Stimulated activated CD8-positive, alpha-beta memory T cell treated with anti-CD3 and anti-CD28 coated beads, Interleukin-4, amount 100 ng/mL, for 4 hours (primary cell): Measurements from ENCODE around the gene FFAR3.
"Not testable (repeated sequence)": the region's sequence is repeated elsewhere in the genome, so short reads cannot be mapped to it uniquely, and the experiment has no call there.

Experiments
- DNase-seq, 2 donors: peaks; one replicate each; pipeline ENCODE4 v3.0.0-alpha.2; 2020; ENCODE audit warnings: low read depth in 2 of 2, low spot score in 1 of 2

FFAR3 gene

DNA sequence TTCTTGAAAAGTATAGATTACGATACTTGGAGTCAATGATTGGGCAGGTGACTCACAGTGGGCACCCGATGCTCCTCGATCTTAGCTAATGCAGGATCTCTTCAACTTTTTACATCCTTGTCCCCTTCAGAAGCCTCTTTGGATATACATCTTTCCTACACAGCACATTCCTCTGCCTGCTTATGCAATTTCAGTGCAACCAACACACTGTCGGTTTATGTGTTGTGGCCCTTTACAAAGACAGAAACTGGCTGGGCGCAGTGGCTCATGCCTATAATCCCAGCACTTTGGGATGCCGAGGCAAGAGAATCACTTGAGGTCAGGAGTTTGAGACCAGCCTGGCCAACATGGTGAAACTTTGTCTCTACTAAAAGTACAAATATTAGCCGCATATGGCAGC, 15.2 kb downstream of the FFAR3 start:
- no peak for DNase-seq

DNA sequence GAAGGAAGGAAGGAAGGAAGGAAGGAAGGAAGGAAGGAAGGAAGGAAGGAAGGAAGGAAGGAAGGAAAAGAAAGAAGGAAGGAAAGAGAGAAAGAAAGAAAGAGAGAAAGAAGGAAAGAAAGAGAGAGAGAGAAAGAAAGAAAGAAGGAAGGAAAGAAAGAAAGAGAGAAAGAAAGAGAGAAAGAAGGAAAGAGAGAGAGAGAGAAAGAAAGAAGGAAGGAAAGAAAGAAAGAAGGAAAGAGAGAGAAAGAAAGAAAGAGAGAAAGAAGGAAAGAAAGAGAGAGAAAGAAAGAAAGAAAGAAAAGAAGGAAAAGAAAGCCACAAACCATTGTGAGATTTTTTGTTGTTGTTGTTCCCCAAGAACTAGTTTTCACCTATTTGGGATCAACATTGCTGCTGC, 15.8 kb downstream of the FFAR3 start:
- not testable (repeated sequence) for DNase-seq

DNA sequence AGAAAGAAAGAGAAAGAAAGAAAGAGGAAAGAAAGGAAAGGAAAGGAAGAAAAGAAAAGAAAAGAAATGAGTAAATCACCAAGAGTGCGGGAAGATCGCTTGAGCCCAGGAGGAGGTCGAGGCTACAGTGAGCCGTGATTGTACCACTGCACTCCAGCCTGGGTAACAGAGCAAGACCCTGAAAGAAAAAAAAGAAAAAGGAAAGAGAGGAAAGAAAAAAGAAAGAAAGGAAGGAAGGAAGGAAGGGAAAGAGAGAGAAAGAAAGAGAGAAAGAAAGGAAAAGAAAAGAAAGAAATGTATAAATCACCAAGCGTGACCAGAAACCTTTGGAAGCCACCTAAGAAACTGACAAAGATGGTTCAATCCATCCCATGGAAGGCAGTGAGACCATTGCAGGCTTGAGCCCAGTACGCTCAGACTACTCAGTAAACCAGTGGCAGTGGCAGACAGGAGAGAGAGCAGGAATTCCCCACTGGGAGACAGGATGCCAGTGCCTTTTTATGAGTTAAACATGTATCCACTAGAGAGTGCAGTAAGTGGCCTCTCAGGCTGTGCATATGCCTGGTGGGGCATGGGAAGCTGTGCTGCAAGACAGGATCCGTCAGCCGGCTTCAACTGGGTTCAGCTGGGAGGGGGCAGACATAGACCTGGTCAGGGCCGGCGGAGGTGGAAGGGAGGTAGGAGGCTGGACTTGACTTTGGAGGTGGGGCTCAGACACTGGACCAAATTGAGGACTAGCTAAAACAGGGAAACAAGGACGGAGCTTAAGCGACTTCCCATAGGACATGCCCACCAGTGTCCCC, 17.4 kb downstream of the FFAR3 start:
- no peak for DNase-seq

DNA sequence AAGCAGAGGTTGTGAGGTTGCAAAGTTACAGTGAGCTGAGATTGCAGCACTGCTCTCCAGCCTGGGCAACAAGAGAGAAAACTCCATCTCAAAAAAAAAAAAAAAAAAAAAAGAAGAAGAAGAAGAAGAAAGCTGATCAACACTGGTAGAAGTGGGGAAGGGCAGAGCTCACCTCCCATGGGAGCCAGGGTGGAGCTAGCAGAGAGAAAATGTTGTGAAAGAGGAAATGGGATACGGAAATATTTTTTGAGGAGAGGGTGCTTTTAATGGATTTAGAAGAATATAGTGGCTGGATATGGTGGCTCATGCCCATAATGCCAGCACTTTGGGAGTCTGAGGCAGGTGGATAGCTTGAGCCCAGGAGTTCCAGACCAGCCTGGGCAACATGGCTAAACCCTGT, 19.4 kb downstream of the FFAR3 start:
- no peak for DNase-seq

DNA sequence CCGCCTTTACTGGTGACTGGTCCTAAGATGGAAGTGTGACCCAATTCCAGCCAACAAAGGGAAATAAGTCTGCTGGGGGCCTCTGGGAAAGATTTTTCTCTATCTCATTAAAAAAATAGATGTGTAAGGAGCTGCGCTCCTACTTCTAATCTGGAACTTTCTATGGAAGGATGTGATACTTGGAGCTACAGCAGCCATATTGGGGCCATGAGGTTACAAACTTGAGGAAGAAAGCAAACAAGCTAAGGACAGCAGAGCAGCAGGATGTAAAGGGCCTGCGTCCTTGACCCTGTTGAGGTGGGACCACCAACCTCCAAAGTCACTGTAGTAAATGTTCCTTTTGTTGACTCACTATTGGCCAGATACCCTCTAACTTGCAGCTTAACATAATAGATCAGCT, 20.1 kb downstream of the FFAR3 start:
- DNase-seq, result no peak

DNA sequence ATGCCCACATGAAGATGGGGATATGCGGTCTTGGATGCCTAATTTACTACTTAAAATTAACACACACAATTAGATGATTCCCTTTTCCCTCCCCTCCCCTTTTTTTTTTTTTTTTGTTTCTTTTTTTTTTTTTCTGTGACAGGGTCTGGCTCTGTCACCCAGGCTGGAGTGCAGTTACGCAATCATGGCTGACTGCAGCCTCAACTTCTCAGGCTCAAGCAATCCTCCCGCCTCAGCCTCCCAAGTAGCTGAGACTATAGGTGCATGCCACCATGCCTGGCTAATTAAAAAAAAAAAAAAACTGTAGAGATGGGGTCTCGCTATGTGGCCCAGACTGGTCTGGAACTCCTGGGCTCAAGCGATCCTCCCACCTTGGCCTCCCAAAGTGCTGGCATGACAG, 21.3 kb downstream of the FFAR3 start:
- not testable (repeated sequence) for DNase-seq

DNA sequence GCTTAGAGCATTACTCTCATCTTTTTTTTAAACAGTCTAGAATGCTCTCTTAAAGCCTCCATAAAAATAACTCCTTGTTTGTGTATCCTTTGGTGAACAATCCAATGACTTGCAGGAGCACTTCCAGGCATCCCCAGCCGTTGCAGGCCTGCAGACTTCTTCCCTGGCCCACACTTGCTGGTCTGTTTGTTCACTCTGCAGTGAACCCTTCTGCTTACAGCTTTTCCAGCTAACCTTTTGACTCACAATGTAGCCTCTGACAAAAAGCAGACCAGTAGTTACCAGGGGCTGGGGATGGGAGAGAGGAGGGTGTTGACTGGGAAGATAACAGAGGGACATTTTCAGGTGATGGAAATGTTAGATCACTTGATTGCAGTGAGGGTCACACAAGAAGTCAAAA, 21.7 kb downstream of the FFAR3 start:
- no peak for DNase-seq

DNA sequence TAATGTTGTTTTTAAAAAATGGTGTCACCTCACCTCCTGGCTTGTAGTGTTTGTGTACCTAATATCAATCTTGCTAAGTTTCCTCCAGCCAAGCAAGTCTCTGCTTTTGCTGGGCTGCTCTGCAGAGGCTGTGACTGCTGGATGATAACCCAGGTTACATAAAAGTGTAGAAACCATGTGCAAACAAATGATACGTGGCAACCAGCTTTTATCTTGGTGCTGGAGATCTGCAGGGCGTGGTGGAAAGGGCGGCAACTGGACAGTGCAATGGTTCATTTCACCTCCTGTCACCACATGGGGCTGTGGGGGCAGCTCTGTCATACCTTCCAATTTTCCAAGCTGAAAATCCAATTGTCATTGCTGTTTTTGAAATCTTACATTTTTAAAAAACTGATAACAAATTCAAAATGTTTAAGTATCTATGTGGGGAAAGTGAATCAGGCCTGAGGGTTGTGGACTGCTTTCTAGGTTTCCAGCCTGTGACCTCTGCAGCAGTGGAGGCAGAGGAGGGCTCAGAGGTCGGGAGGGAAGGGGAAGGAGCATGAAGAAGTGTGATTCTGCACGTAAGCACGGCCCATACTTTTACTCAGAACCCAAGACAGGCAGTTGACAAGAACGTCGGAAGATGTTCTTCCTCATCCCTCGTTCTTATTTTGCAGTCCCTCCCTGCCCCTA, 22.3 kb downstream of the FFAR3 start:
- DNase-seq, result no peak

DNA sequence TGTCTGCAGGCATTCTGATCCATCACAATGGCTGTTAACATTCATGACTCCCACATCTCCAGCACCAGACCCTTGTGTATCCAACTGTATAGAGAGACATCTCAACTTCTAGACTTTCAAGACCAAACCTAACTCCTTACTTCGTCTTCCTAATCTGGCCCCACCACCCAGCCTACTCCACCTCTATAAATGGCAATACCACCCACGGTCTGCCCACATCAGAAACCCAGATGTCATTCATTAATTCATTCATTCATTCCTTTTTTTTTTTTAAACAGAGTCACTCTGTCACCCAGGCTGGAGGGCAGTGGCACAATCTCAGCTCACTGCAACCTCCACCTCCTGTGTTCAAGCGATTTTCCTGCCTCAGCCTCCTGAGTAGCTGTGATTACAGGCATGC, 23.1 kb downstream of the FFAR3 start:
- DNase-seq, result no peak

DNA sequence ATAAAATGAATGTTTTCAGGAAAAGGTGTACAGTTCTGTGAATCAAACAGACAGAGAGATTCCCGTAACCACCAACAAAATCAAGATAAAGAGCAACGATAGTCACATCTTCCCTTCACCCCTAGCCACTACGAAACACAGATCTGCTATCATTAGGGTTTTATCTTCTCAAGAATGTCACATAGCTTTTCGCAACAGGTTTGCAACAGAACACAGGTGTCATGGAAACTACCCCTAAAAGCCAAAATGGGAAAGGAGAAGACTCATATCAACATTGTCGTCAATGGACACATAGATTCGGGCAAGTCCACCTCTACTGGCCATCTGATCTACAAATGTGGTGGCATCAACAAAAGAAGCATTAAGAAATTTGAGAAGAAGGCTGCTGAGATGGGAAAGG, 23.7 kb downstream of the FFAR3 start:
- DNase-seq, result no peak

DNA sequence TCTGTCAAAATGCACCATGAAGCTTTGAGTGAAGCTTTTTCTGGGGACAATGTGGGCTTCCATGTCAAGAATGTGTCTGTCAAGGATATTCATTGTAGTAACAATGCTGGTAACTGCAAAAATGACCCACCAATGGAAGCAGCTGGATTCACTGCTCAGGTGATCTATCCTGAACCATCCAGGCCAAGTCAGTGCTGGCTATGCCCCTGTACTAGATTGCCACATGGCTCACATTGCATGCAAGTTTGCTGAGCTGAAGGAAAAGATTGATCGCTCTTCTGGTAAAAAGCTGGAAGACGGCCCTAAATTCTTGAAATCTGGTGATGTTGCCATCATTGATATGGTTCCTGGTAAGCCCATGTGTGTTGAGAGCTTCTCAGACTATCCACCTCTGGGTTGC, 25.3 kb downstream of the FFAR3 start:
- no peak for DNase-seq

DNA sequence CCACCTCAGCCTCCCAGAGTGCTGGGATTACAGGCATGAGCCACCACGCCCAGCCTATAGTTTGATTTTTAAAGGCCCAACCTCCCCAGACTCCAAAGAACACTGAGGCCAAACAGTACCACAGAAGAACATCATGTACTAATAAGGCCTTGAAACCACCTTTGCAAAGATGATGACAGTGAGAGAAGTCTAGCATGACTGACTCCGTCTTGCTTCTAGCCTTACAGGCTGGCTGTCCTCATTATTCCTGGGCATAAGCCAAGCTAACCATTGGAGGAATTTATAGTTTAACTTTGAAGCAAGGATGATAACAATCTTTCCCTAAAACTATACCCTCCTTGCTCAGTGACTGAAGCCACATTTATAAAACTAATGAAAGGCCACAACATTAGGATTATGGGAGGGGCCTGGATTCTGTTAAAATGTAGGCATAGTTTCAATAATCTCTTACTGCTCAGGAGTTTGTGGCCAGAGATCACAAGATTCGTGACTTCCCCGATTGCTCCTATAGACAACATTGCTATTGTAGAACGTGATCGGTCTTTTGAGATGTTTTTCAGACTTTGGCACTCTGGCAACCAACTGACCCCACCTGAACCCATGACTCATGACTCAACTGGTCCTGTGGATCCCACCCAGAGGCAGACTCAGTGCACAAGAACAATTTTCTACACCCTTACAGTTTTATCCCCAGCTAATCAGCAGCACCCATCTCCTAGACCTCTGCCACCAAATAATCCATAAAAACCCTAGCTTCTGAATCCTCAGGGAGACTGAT, 30.2 kb downstream of the FFAR3 start:
- DNase-seq, result no peak

DNA sequence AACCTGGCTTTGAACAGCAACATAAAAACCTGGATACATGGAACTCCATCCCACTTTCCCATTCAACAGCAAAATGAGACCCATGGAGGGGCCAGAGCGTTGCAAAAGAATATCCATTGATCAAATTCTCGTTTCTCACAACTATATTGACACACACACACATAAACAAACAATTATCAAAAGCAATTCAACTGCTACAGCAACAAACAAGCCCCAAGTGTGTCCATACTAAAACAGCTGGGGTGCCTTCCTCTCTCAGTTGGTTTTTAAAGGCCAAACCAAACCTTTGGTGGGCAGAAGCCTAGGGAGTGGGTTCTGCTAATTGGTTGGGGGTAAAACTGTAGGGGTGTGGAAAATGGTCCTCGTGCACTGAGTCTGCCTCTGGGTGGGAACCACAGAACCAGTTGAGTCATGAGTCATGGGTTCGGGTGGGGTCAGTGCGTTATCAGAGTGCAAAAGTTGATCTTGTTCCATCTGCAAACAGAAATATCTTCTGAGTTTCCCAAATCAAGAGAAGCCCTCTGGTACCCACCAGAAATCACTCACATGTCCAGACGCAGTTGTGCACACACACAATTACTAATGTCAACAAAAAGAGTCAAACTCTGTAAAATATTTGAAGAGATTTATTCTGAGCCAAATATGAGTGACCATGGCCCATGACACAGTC, 31.1 kb downstream of the FFAR3 start:
- no peak for DNase-seq

DNA sequence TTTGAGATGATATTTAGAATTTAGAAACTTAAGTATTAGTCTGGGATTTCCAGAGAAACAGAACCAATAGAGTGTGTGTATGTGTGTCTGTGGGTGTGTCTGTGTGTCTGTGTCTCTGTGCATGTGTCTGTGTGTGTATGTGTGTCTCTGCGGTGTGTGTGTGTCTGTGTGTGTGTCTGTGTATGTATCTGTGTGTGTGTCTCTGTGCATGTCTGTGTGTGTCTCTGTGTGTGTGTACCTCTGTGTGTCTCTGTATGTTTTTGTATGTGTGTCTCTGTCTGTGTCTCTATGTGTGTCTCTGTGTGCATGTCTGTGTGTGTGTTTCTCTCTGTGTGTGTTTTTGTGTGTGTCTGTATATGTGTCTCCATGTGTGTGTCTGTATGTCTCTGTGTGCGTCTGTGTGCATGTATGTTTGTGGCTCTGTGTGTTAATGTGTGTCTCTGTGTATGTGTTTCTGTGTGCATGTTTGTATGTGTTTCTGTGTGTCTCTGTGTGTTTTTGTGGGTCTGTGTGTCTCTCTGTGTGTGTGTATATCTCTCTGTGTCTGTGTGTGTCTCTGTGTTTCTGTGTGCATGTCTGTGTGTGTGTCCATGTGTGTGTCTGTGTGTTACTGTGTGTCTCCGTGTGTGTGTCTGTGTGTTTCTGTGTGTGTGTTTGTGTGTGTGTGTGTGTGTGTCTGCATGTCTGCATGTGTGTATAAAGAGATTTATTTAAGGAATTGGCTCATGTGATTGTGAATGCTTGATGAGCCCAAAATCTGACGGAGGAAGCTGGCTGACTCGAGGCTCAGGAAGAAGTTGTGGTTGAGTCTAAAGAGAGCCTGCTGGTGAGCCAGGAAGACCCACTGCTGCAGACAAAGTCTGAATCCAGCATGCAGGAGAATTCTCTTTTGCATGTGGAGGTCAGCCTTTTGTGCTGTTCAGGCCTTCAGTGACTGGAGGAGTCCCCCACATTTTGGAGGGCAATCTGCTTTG, 34.8 kb downstream of the FFAR3 start:
- DNase-seq, result no peak

DNA sequence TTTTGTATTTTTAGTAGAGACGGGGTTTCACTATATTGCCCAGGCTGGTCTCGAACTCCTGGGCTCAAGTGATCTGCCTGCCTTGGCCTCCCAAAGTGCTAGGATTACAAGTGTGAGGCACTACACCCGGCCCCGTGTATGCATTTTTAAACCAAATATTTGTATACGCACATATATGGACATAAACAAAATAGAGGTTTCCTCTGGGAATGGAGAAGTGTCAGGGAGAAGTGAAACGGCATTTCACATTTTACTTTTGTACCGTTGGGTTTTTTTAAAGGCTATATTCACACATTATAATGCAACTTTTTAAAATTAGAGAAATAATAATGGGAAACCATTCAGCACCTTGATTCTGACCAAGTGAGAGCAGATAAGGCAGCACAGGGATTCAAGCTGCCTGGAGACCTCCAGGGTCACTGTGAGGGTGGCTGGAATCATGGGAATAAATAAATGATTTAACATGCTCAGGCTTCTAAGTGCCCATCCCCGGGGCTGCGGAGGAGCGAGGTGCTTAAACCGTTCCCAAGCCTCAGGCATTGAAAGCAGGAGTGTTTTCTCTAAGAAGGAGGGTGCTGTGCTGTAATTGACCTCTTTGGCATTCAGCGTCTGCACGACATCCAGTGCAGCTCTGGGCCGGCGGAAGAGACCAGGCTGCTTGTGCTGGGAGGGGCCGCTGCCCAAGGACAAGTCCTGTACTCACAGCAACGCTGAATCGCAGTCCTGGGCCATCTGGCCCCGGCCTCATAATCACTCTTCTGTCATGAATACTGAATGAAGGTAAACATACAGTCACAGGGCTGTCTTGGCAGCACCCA, 37.3 kb downstream of the FFAR3 start:
- no peak for DNase-seq

DNA sequence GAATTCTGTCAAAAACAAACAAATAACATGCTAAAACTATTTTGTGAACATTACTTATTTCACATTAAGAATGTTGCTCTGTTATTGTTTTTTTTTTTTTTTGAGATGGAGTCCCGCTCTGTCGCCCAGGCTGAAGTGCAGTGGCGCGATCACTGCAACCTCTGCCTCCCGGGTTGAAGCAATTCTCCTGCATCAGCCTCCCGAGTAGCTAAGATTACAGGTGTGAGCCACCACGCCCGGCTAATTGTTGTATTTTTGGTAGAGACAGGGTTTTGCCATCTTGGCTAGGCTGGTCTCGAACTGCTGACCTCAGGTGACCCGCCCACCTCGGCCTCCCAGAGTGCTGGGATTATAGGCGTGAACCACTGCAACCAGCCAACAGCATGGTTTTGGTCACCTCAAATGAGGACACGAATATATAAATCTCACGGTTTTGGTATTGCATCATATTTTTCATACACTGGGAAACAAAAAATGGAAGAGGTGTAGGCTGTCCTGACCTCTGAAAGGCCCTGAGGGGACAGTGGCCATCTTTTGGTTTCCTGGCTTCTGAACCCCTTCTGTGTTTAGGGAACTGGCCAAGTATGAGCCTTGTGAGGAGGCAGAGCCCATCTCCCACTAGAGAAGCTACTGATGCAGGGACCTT, 38.1 kb downstream of the FFAR3 start:
- DNase-seq, result no peak

DNA sequence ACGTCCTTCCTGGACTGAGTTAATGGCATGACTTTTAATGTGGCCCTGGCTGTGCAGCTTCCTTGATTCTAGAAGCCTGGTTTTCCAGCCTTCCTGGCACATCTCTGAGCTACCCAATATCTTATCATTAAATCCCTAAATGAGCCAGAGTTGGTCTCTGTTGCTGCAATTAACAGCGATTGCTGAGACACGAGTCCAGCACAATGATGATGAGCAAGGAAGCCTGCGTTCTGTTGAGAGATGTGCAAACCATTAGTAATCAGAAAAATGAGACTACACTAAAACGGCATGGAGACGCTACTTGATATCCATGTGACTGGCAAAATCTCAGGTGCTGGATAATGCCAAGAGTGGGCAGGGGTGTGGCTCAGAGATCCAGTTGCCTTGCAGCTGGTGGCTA, 38.8 kb downstream of the FFAR3 start:
- DNase-seq, result no peak

DNA sequence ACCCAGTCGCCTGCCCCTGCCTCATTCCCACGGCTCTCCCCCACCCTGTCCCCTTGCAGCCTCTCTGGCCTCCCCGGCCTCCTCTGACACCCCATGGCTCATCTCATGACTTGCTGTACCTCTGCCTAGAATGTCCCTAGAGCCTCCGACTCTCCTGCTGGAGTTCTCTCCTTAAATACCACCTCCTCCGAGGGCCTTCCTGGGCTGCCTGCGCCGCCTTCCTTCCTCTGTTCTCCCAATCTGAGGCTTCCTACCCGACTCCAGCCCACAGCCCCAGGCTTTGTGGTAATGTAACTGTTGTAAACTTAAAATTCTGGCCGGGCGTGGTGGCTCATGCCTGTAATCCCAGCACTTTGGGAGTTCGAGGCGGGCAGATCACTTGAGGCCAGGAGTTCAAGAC, 40.3 kb downstream of the FFAR3 start:
- no peak for DNase-seq

DNA sequence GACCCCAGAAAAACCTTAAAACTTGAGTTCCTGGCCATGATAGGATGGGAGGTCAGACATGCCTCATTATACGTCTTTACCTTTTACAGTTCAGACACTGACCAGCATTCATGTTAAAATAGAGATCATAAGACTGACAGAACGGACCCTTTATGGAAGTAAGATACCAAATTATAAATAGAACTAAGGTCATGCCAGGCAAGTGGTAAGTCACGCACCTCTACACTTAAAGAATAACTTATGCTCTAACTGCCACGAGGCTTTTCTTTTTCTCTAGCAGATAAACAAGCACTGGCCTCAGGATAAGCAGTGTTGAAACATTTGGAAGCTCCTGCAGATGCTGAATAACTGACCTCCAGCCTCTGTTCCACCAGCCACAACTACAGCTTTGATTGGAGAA, 41.0 kb downstream of the FFAR3 start:
- no peak for DNase-seq
